Ureter (tissue), 1 donor: ENCODE results near the gene TUBB4B. TPM values are rescaled to one million over a fixed set of nuclear protein-coding genes. Genes with fewer than 3 reads are reported as not detected.

Experiments used
- DNase-seq: peaks from one replicate; pipeline ENCODE4 v3.0.0-alpha.2; 2020; ENCODE audit warnings: low spot score
- total RNA-seq: library from RNA; stranded (reverse); gene quantifications from one replicate; pipeline ENCODE4 v1.2.4, GENCODE V29; 2023
- donor health status: DM: yes; HTN: yes; CAD: no.

The TUBB4B gene
- total RNA-seq, 1 donor from 2014 or later: 351 TPM

- no peak for DNase-seq
Measured at GRCh38 chr9:137293094-137293481, 52.0 kb downstream of the TUBB4B start.

Other genes starting within 250 kb of the TUBB4B start
- gene PAXX, start 248.9 kb upstream of the TUBB4B start, total RNA-seq: 51.5 TPM
- gene CLIC3, start 244.7 kb upstream of the TUBB4B start, total RNA-seq: 3.6 TPM
- gene ABCA2, start 213.1 kb upstream of the TUBB4B start, total RNA-seq: 25.7 TPM
- gene FUT7, start 209.2 kb upstream of the TUBB4B start, total RNA-seq: not detected
- gene NPDC1, start 195.1 kb upstream of the TUBB4B start, total RNA-seq: 138 TPM
- 1.3 TPM for gene ENTPD2, start 187.2 kb upstream of the TUBB4B start, total RNA-seq
- gene SAPCD2, start 170.7 kb upstream of the TUBB4B start, total RNA-seq: 1.6 TPM
- gene UAP1L1, start 163.8 kb upstream of the TUBB4B start, total RNA-seq: 12.7 TPM
- 57.8 TPM for gene MAN1B1, start 154.3 kb upstream of the TUBB4B start, total RNA-seq
- gene DPP7, start 126.6 kb upstream of the TUBB4B start, total RNA-seq: 157 TPM
- 0.21 TPM for gene GRIN1, start 102.1 kb upstream of the TUBB4B start, total RNA-seq
- gene LRRC26, start 71.2 kb upstream of the TUBB4B start, total RNA-seq: not detected
- not detected for gene TMEM210, start 69.2 kb upstream of the TUBB4B start, total RNA-seq
- gene ANAPC2, start 52.7 kb upstream of the TUBB4B start, total RNA-seq: 74.5 TPM
- gene SSNA1, start 52.6 kb upstream of the TUBB4B start, total RNA-seq: 58.3 TPM
- gene TPRN, start 40.5 kb upstream of the TUBB4B start, total RNA-seq: 17.6 TPM
- 36.2 TPM for gene TMEM203, start 35.6 kb upstream of the TUBB4B start, total RNA-seq
- gene NDOR1, start 35.6 kb upstream of the TUBB4B start, total RNA-seq: 20.3 TPM
- gene RNF208, start 19.0 kb upstream of the TUBB4B start, total RNA-seq: 6.5 TPM
- 1.9 TPM for gene CYSRT1, start 16.1 kb upstream of the TUBB4B start, total RNA-seq
- 0.34 TPM for gene RNF224, start 13.8 kb upstream of the TUBB4B start, total RNA-seq
- gene SLC34A3, start 10.4 kb upstream of the TUBB4B start, total RNA-seq: not detected
- not detected for gene STPG3, start 10.0 kb downstream of the TUBB4B start, total RNA-seq
- gene NELFB, start 14.0 kb downstream of the TUBB4B start, total RNA-seq: 45.2 TPM
- 15.4 TPM for gene TOR4A, start 36.4 kb downstream of the TUBB4B start, total RNA-seq
- 7.1 TPM for gene NRARP, start 61.0 kb downstream of the TUBB4B start, total RNA-seq
- 43.0 TPM for gene EXD3, start 181.9 kb downstream of the TUBB4B start, total RNA-seq
- 12.5 TPM for gene NOXA1, start 182.1 kb downstream of the TUBB4B start, total RNA-seq
- gene ENTPD8, start 200.1 kb downstream of the TUBB4B start, total RNA-seq: not detected
- gene NSMF, start 218.0 kb downstream of the TUBB4B start, total RNA-seq: 49.3 TPM